Spleen (tissue), 11 donors: ENCODE data around the gene MXD3. TPM values are rescaled to one million over a fixed set of nuclear protein-coding genes. Genes with fewer than 3 reads are reported as not detected.

ENCODE experiments used
- DNase-seq: peaks from one replicate; pipeline ENCODE4 v3.0.0-alpha.2; 2020
- H3K27ac ChIP-seq, 8 donors: fragments of 200-600 bp; sonication (generic) in 7 of 8; 1 replicate in 4 of 8; 2 replicates in 4 of 8; pipeline versions ENCODE4 v1.5.0 to v1.8.0; 2016 to 2021; ENCODE audit warnings: inconsistent platforms in 4 of 8, mild to moderate bottlenecking in 4 of 8, moderate library complexity in 1 of 8
- H3K27me3 ChIP-seq, 7 donors: fragments of 200-600 bp; sonication (generic) in 6 of 7; replicated peaks in 1 of 7; 1 replicate in 4 of 7; 2 replicates in 3 of 7; pipeline versions ENCODE4 v1.5.0 to v1.8.0; 2016 to 2021; ENCODE audit warnings: inconsistent platforms in 3 of 7, mild to moderate bottlenecking in 1 of 7
- H3K36me3 ChIP-seq, 6 donors: fragments of 200-600 bp; sonication (generic) in 5 of 6; 1 replicate in 4 of 6; 2 replicates in 2 of 6; pipeline versions ENCODE4 v1.5.0 to v1.8.0; 2016 to 2021; ENCODE audit warnings: inconsistent platforms in 2 of 6
- H3K4me1 ChIP-seq, 6 donors: fragments of 200-600 bp; sonication (generic) in 5 of 6; 1 replicate in 3 of 6; 2 replicates in 3 of 6; pipeline versions ENCODE4 v1.5.0 to v1.8.0; 2016 to 2021; ENCODE audit warnings: inconsistent platforms in 3 of 6
- H3K4me3 ChIP-seq, 8 donors: fragments of 200-600 bp; sonication (generic) in 7 of 8; 1 replicate in 4 of 8; 2 replicates in 4 of 8; pipeline versions ENCODE4 v1.5.0 to v1.8.0; 2016 to 2021; ENCODE audit warnings: inconsistent platforms in 4 of 8, mild to moderate bottlenecking in 4 of 8, moderate library complexity in 2 of 8
- H3K9me3 ChIP-seq, 8 donors: fragments of 200-600 bp; sonication (generic) in 7 of 8; 1 replicate in 4 of 8; 2 replicates in 4 of 8; pipeline versions ENCODE4 v1.5.0 to v1.8.0; 2016 to 2021; ENCODE audit warnings: inconsistent platforms in 4 of 8
- CTCF ChIP-seq, 11 experiments: fragments of 200-600 bp in 7 of 11; fragments of 450-650 bp in 4 of 11; sonication (generic) in 4 of 11; IDR thresholded peaks in 8 of 11; conservative IDR thresholded peaks in 3 of 11; 1 replicate in 7 of 11; 2 replicates in 4 of 11; pipeline versions ENCODE4 v1.4.0 to v1.8.0; 2016 to 2021; ENCODE audit warnings: antibody characterized with exemption in 11 of 11, inconsistent platforms in 4 of 11, mild to moderate bottlenecking in 1 of 11
- POLR2A ChIP-seq, 3 donors: fragments of 450-650 bp; IDR thresholded peaks; one replicate each; pipeline ENCODE4 v1.5.1; 2017; ENCODE audit warnings: antibody characterized with exemption in 3 of 3, mild to moderate bottlenecking in 1 of 3
- POLR2AphosphoS5 ChIP-seq, 3 donors: sonication (generic); formaldehyde crosslinking; IDR thresholded peaks; one replicate each; pipeline ENCODE4 v1.5.1; 2017; ENCODE audit warnings: antibody characterized with exemption in 3 of 3
- WGBS, 5 donors: extraction: QIAGEN DNeasy Blood & Tissue Kit in 3 of 5; methylation state at CpG; one replicate each; pipeline versions ENCODE4 v1.1.5 to v1.1.7; 2013 to 2018; 5-methylcytosine and 5-hydroxymethylcytosine counted together
- intact Hi-C: fragments of 100-400 bp; cut with DNase I; formaldehyde crosslinking; loops from one replicate; pipeline ENCODE4 v1.15.0; 2023; ENCODE audit warnings: low total_unique reads
- polyA plus RNA-seq, 3 donors: library from polyadenylated mRNA; stranded (reverse); fragments of 200-250 nt; gene quantifications; one replicate each; pipeline ENCODE4 v1.2.1, GENCODE V29; 2013
- total RNA-seq, 7 donors: library from RNA; depleted of rRNA in 3 of 7; stranded (reverse); fragments of >200 nt in 3 of 7; fragmentation: NEBNext Ultra II Directional in 4 of 7; extraction: Animal tissue kit (Norgen Biotek cat#: 25700) in 4 of 7; gene quantifications; one replicate each; pipeline versions ENCODE4 v1.1.0 to v1.2.1, GENCODE V29; 2016 to 2021
- donor health status: healthy with polysubstance abuse.
- donor health status: DM: no; HTN: no; CAD: no; lungs with moderate emphysema.
- donor health status: DM: no; HTN: no; CAD: no.
- donor health status: Bipolar disorder and iron deficiency.
- donor health status: healthy.
- donor health status: DM: no; HTN: no; CAD: no.
- donor health status: DM: yes; HTN: yes; CAD: no.

The MXD3 gene
- total and polyA plus RNA-seq, 10 donors, result 19.3 to 80.7 (median 26.4) TPM

GRCh38 chr5:177353093-177353492 lies 41.4 kb upstream of the MXD3 start:
- H3K4me3 ChIP-seq, result no peak overlapping the region
- peak; percentile 3 for DNase-seq
- peaks cover 0 to 5% (median 0%) of the 10 kb centered on the region in 8 donors for H3K9me3 ChIP-seq
- no peak for TF ChIP-seq POLR2AphosphoS5 (IDR thresholded peaks at IDR 0.05)
- no peak for TF ChIP-seq POLR2A (IDR thresholded peaks at IDR 0.05)
- TF ChIP-seq CTCF (IDR thresholded peaks at IDR 0.05 in 8 of 11, conservative IDR thresholded peaks at IDR 0.05 in 3 of 11), result no peak
- 41 to 75% (median 59%) methylated on average over 5 of the region's 5 CpGs for WGBS, 5 donors
- peaks cover 0 to 23% (median 10%) of the 10 kb centered on the region in 6 donors for H3K36me3 ChIP-seq
- peaks cover 40 to 96% (median 63%) of the 10 kb centered on the region in 6 donors for H3K4me1 ChIP-seq
- no peaks in the 10 kb centered on the region for H3K27me3 ChIP-seq
- peak overlapping the region in 2 of 8 donors; percentile 25 to 92 for H3K27ac ChIP-seq
- intact Hi-C loops, result no loop called here

GRCh38 chr5:177351392-177352329 lies 40.0 kb upstream of the MXD3 start, which contains the start of gene LMAN2:
TSS of gene LMAN2 (minus strand) at chr5:177351668. CDS start at chr5:177351647, 21 bp downstream.
- 8 to 12% (median 9%) methylated on average over 36 to 55 of the region's 55 CpGs for WGBS, 5 donors
- H3K36me3 ChIP-seq, result peaks cover 0 to 37% (median 19%) of the 10 kb centered on the region in 6 donors
- TF ChIP-seq CTCF (IDR thresholded peaks at IDR 0.05 in 8 of 11, conservative IDR thresholded peaks at IDR 0.05 in 3 of 11) (peak in 2 of 11 experiments; percentile 18 to 21), POLR2A (IDR thresholded peaks at IDR 0.05) (peak in 1 of 3 donors; percentile 6), POLR2AphosphoS5 (IDR thresholded peaks at IDR 0.05) (peak; percentile 88 to 93 (median 91))
- peaks cover 0 to 5% (median 0%) of the 10 kb centered on the region in 8 donors for H3K9me3 ChIP-seq
- peak within 1 kb of the TSS; percentile 91 to 97 (median 95) for H3K27ac ChIP-seq
- no peaks in the 10 kb centered on the region for H3K27me3 ChIP-seq
- DNase-seq, result peak; percentile 95
- peak within 1 kb of the TSS; percentile 83 to 100 (median 94) for H3K4me3 ChIP-seq
- peaks cover 35 to 96% (median 65%) of the 10 kb centered on the region in 6 donors for H3K4me1 ChIP-seq
- intact Hi-C loops, result no loop called here

GRCh38 chr5:177350776-177351391 lies 39.2 kb upstream of the MXD3 start:
- peaks cover 0 to 5% (median 0%) of the 10 kb centered on the region in 8 donors for H3K9me3 ChIP-seq

More at GRCh38 chr5:177350776-177351391, 39.2 kb upstream of the MXD3 start:
- no peak for TF ChIP-seq POLR2A (IDR thresholded peaks at IDR 0.05)
- TF ChIP-seq CTCF (IDR thresholded peaks at IDR 0.05 in 8 of 11, conservative IDR thresholded peaks at IDR 0.05 in 3 of 11), result no peak
- TF ChIP-seq POLR2AphosphoS5 (IDR thresholded peaks at IDR 0.05), result no peak
- H3K36me3 ChIP-seq, result peaks cover 0 to 45% (median 23%) of the 10 kb centered on the region in 6 donors
- H3K27ac ChIP-seq, result peak overlapping the region; percentile 91 to 97 (median 95)
- intact Hi-C loops, result no loop called here
- 12 to 17% (median 16%) methylated on average over 19 of the region's 19 CpGs for WGBS, 5 donors
- no peaks in the 10 kb centered on the region for H3K27me3 ChIP-seq
- DNase-seq, result no peak
- peaks cover 33 to 96% (median 62%) of the 10 kb centered on the region in 6 donors for H3K4me1 ChIP-seq
- H3K4me3 ChIP-seq, result peak overlapping the region; percentile 83 to 100 (median 94)
